GM12878 (cell line): ENCODE measurements around the gene BCKDHB. TPM values are rescaled to one million over a fixed set of nuclear protein-coding genes. Genes with fewer than 3 reads are reported as not detected.

Experiments
- ATAC-seq: fragments of 200-7000 bp; cut with Tn5 transposase; 3 replicates; pipeline ENCODE4 v1.9.1; 2020; ENCODE audit warnings: mild to moderate bottlenecking, moderate library complexity
- BruUV-seq: library from RNA; stranded (reverse); fragments of 400-500 nt; replicated peaks from 2 replicates; lab custom pipeline; 2021; lab: Mats Ljungman, UMichigan
- CTCF ChIA-PET: fragments of 300-600 bp; sonication (Branson Sonifier 250); formaldehyde crosslinking; extraction: SDS; loops from one replicate; lab custom pipeline; 2021; ENCODE audit warnings: inconsistent platforms; lab: Yijun Ruan, JAX
- POLR2A ChIA-PET: fragments of 350-600 bp; formaldehyde crosslinking; extraction: SDS; loops from one replicate; lab custom pipeline; 2021; ENCODE audit warnings: inconsistent platforms; lab: Charles Lee
- RAD21 ChIA-PET: fragments of 300-600 bp; sonication (Branson Sonifier 250); formaldehyde crosslinking; loops from one replicate; lab custom pipeline; 2023; ENCODE audit warnings: antibody characterized with exemption; ENCODE audit not compliant: unreplicated experiment; lab: Charles Lee
- SMC1A ChIA-PET: fragments of 300-600 bp; sonication (Branson Sonifier 250); formaldehyde crosslinking; loops from one replicate; lab custom pipeline; 2023; ENCODE audit not compliant: unreplicated experiment, uncharacterized antibody; lab: Charles Lee
- DNase-seq: peaks from one replicate; pipeline ENCODE4 v3.0.0-alpha.2; 2011; ENCODE audit warnings: low read depth, low spot score
- FAIRE-seq: peaks from 3 replicates; lab custom pipeline; 2011; peaks lifted over from hg19 to GRCh38; lab: Jason Lieb, UNC
- H2AFZ ChIP-seq: 2 replicates; pipeline ENCODE4 v1.6.0; 2011; ENCODE audit warnings: low read depth, low read length, control low read depth; ENCODE audit not compliant: control insufficient read depth
- H3K27ac ChIP-seq: 2 replicates; pipeline ENCODE4 v1.5.1; 2011; ENCODE audit warnings: control low read depth; ENCODE audit not compliant: control insufficient read depth, insufficient read depth
- H3K27me3 ChIP-seq, 2 experiments: replicated peaks in 1 of 2; 2 replicates each; pipeline versions ENCODE4 v1.6.0 to v1.6.1; 2011; ENCODE audit warnings: low read length in 1 of 2; ENCODE audit not compliant: control insufficient read depth in 2 of 2, insufficient read depth in 2 of 2
- H3K36me3 ChIP-seq, 2 experiments: 2 replicates each; pipeline ENCODE4 v1.5.1; 2011; ENCODE audit warnings: low read length in 1 of 2; ENCODE audit not compliant: control insufficient read depth in 2 of 2, insufficient read depth in 2 of 2
- H3K4me1 ChIP-seq: 2 replicates; pipeline ENCODE4 v1.6.1; 2011; ENCODE audit warnings: mild to moderate bottlenecking, low read length, moderate library complexity, mixed read lengths; ENCODE audit not compliant: control insufficient read depth, insufficient read depth
- H3K4me2 ChIP-seq: 2 replicates; pipeline ENCODE4 v1.6.0; 2011; ENCODE audit warnings: control low read depth; ENCODE audit not compliant: control insufficient read depth, insufficient read depth
- H3K4me3 ChIP-seq: fragments of 200-600 bp; sonication (generic); 2 replicates; pipeline ENCODE4 v1.5.1; 2016
- H3K79me2 ChIP-seq: 2 replicates; pipeline ENCODE4 v1.6.0; 2011; ENCODE audit warnings: low read length; ENCODE audit not compliant: control insufficient read depth, insufficient read depth
- H3K9ac ChIP-seq: 2 replicates; pipeline ENCODE4 v1.8.0; 2011; ENCODE audit warnings: low read length, control low read depth, mixed read lengths; ENCODE audit not compliant: control insufficient read depth, insufficient read depth
- H3K9me3 ChIP-seq: replicated peaks from 3 replicates; pipeline ENCODE4 v1.5.1; 2011; ENCODE audit warnings: mild to moderate bottlenecking, low read length; ENCODE audit not compliant: control insufficient read depth, insufficient read depth
- H4K20me1 ChIP-seq: 2 replicates; pipeline ENCODE4 v1.6.0; 2011; ENCODE audit not compliant: control insufficient read depth, insufficient read depth
- BACH1 ChIP-seq: fragments of 450-650 bp; IDR thresholded peaks from 2 replicates; pipeline ENCODE4 v1.6.1; 2017; ENCODE audit warnings: mild to moderate bottlenecking, borderline replicate concordance
- FOXM1 ChIP-seq: IDR thresholded peaks from 2 replicates; pipeline ENCODE4 v1.6.1; 2012; ENCODE audit warnings: low read depth, mild to moderate bottlenecking, inconsistent platforms, low read length, moderate library complexity
- JUNB ChIP-seq: IDR thresholded peaks from 2 replicates; pipeline ENCODE4 v1.6.1; 2016; ENCODE audit warnings: antibody characterized with exemption, mild to moderate bottlenecking
- MEF2A ChIP-seq: IDR thresholded peaks from 2 replicates; pipeline ENCODE4 v1.6.1; 2011; ENCODE audit warnings: low read depth, mild to moderate bottlenecking, low read length, moderate library complexity; ENCODE audit not compliant: insufficient read depth
- NFIC ChIP-seq: IDR thresholded peaks from 2 replicates; pipeline ENCODE4 v1.6.1; 2012; ENCODE audit warnings: low read depth, mild to moderate bottlenecking, inconsistent platforms, low read length, moderate library complexity
- RAD51 ChIP-seq: fragments of 450-650 bp; IDR thresholded peaks from 2 replicates; pipeline ENCODE4 v1.6.1; 2016; ENCODE audit warnings: moderate library complexity, mild to moderate bottlenecking, inconsistent platforms
- RUNX3 ChIP-seq: IDR thresholded peaks from 2 replicates; pipeline ENCODE4 v1.6.1; 2012; ENCODE audit warnings: low read length, inconsistent platforms
- SIX5 ChIP-seq: IDR thresholded peaks from 2 replicates; pipeline ENCODE4 v1.6.1; 2011; ENCODE audit warnings: mild to moderate bottlenecking, low read depth, low read length, moderate library complexity; ENCODE audit not compliant: severe bottlenecking
- SUPT20H ChIP-seq: IDR thresholded peaks from 2 replicates; pipeline ENCODE4 v1.6.1; 2011; ENCODE audit warnings: low read depth, mild to moderate bottlenecking, low read length, moderate library complexity, borderline replicate concordance; ENCODE audit not compliant: control insufficient read depth
- WGBS: methylation state at CpG from one replicate; pipeline ENCODE4 v1.1.6; 2016; ENCODE audit warnings: low lambda C conversion rate; ENCODE audit not compliant: insufficient replicate concordance, insufficient coverage; ENCODE audit errors: missing lambda C conversion rate; 5-methylcytosine and 5-hydroxymethylcytosine counted together
- in situ Hi-C: fragments of 300-500 bp; cut with MboI; formaldehyde crosslinking; loops from 9 replicates; pipeline ENCODE4 v1.14.3; 2018; ENCODE audit warnings: mixed read lengths
- intact Hi-C: fragments of 100-400 bp; cut with micrococcal nuclease; formaldehyde crosslinking; loops from one replicate; pipeline ENCODE4 v1.14.2; 2022; ENCODE audit not compliant: unreplicated experiment
- polyA plus RNA-seq, 11 experiments: library from polyadenylated mRNA; depleted of rRNA in 4 of 11; unstranded in 6 of 11; stranded (reverse) in 5 of 11; fragments of >200 nt; fragmentation: Nextera tagmentation in 4 of 11; fragmentation: Illumina TruSeq in 1 of 11; extraction: Ambion mirVana in 4 of 11; extraction: Trizol in 1 of 11; gene quantifications; 1 replicate in 1 of 11; 2 replicates in 10 of 11; pipeline versions ENCODE4 v1.2.1 to v1.2.3, GENCODE V29; 2011 to 2016; ENCODE audit warnings: inconsistent platforms in 2 of 11, missing spikeins in 2 of 11, low read depth in 1 of 11
- total RNA-seq, 4 experiments: library from RNA; depleted of rRNA in 3 of 4; stranded (reverse); fragments of >200 nt in 3 of 4; fragmentation: Illumina TruSeq in 1 of 4; extraction: Trizol in 1 of 4; gene quantifications; 2 replicates each; pipeline versions ENCODE4 v1.2.1 to v1.2.3, GENCODE V29; 2013 to 2021

Gene BCKDHB
- total and polyA plus RNA-seq, 10 of the 15 experiments (the other 5 are each of a cell fraction or from before 2014, with no cell fraction given), result 12.9 to 57.1 (median 25.3) TPM

DNA sequence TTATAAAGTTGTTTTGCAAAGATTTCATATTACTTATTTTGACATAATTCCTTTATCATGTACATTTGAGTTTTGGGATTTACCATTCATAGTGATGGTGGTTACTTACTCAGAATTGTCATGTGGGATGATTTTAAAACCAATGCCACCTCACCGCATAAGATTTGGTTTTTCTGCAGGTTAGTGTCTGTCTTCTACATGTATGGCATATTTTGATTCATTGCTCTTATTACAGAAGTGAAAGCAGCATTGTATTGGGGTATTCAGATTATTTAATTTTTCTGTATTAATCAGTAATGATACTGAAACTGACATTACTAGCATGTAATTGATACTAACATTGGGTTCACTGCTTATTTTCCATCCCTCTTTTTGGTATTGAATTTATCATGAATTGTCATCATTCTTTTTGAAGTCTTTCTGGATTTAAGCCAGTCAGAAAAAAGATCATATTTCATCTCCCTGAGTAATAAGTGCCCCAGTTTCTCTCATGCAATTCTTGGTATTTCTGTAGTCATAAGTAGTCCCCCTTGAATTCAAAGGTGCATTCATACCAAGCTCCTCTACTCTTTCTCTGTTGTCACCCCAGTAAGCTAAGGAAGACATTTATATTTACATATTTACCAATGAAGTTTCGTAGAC, 176.6 kb downstream of the BCKDHB start:
- no peaks in the 10 kb centered on the region for H3K79me2 ChIP-seq
- H3K4me3 ChIP-seq, result no peak overlapping the region
- CTCF ChIA-PET, result no interaction called here
- WGBS, result 68% methylated on average over 2 of the region's 2 CpGs
- H4K20me1 ChIP-seq, result no peaks in the 10 kb centered on the region
- FAIRE-seq (no peak), DNase-seq (no peak)
- in situ Hi-C loops (no loop called here), intact Hi-C loops (no loop called here)
- SMC1A ChIA-PET, result no interaction called here
- no peak overlapping the region for H3K27ac ChIP-seq
- H3K9ac ChIP-seq, result no peak overlapping the region
- POLR2A ChIA-PET, result no interaction called here
- RAD21 ChIA-PET, result no interaction called here
- H3K4me1 ChIP-seq, result peaks cover 3% of the 10 kb centered on the region; the same call in 1 of the 2 replicates
- H3K4me2 ChIP-seq, result no peak overlapping the region
- no TSS peak for BruUV-seq
- no peaks in the 10 kb centered on the region for H3K27me3 ChIP-seq
- TF ChIP-seq BACH1 (no peak), FOXM1 (peak; percentile 37; the same call in 1 of the 2 replicates), NFIC (peak; percentile 57; the same call in 1 of the 2 replicates), RUNX3 (peak; percentile 67; the same call in 1 of the 2 replicates), JUNB (peak; percentile 59; the same call in 1 of the 2 replicates), MEF2A (no peak), RAD51 (no peak), SIX5 (no peak), SUPT20H (no peak)
- TF ChIP-seq, all 136 proteins: peak for 4
- H3K9me3 ChIP-seq, result no peaks in the 10 kb centered on the region
- H2AFZ ChIP-seq, result no peak overlapping the region
- peak; percentile 54 for ATAC-seq
- no peaks in the 10 kb centered on the region for H3K36me3 ChIP-seq
